Activated naive CD8-positive, alpha-beta T cell treated with anti-CD3 and anti-CD28 coated beads for 36 hours (primary cell): ENCODE measurements around the gene CAMK2B. TPM values are rescaled to one million over a fixed set of nuclear protein-coding genes. Genes with fewer than 3 reads are reported as not detected.

Source experiments
- DNase-seq: peaks from one replicate; pipeline ENCODE4 v3.0.0; 2021
- H3K27ac Mint-ChIP-seq: one replicate; pipeline ENCODE4 v1.8.0; 2022; ENCODE audit warnings: mild to moderate bottlenecking, moderate library complexity, mixed read lengths
- H3K27me3 Mint-ChIP-seq: one replicate; pipeline ENCODE4 v1.8.0; 2022; ENCODE audit warnings: mild to moderate bottlenecking, mixed read lengths
- H3K36me3 Mint-ChIP-seq: one replicate; pipeline ENCODE4 v1.8.0; 2021; ENCODE audit warnings: mild to moderate bottlenecking, mixed read lengths
- H3K4me1 Mint-ChIP-seq: one replicate; pipeline ENCODE4 v1.8.0; 2021; ENCODE audit warnings: mixed read lengths
- H3K4me3 Mint-ChIP-seq: one replicate; pipeline ENCODE4 v1.8.0; 2022; ENCODE audit warnings: mild to moderate bottlenecking, moderate library complexity, mixed read lengths
- H3K9me3 Mint-ChIP-seq: one replicate; pipeline ENCODE4 v1.8.0; 2022; ENCODE audit warnings: mixed read lengths
- total RNA-seq, 2 experiments: library from RNA; stranded (reverse); gene quantifications; one replicate each; pipeline ENCODE4 v1.2.3, GENCODE V29; 2021

The CAMK2B gene
- total RNA-seq, 2 experiments from 2014 or later = 0.62 to 0.97 TPM

GRCh38 chr7:44338600-44338999, 13.2 kb upstream of the CAMK2B start:
- no peak for DNase-seq
- Mint-ChIP-seq H3K9me3 (peaks cover 14% of the 10 kb centered on the region), H3K4me3 (no peak overlapping the region), H3K27ac (no peak overlapping the region), H3K36me3 (no peaks in the 10 kb centered on the region), H3K4me1 (no peaks in the 10 kb centered on the region), H3K27me3 (peaks cover 3% of the 10 kb centered on the region)

GRCh38 chr7:44336491-44336890, 11.1 kb upstream of the CAMK2B start:
- H3K4me3 Mint-ChIP-seq = no peak overlapping the region
- peaks cover 14% of the 10 kb centered on the region for H3K9me3 Mint-ChIP-seq
- DNase-seq = no peak
- H3K27ac Mint-ChIP-seq = no peak overlapping the region
- no peaks in the 10 kb centered on the region for H3K4me1 Mint-ChIP-seq
- H3K36me3 Mint-ChIP-seq = no peaks in the 10 kb centered on the region
- peaks cover 3% of the 10 kb centered on the region for H3K27me3 Mint-ChIP-seq

- H3K36me3 Mint-ChIP-seq = no peaks in the 10 kb centered on the region
- DNase-seq = no peak
- peaks cover 14% of the 10 kb centered on the region for H3K9me3 Mint-ChIP-seq
- peaks cover 3% of the 10 kb centered on the region for H3K27me3 Mint-ChIP-seq
- no peaks in the 10 kb centered on the region for H3K4me1 Mint-ChIP-seq
- no peak overlapping the region for H3K4me3 Mint-ChIP-seq
- H3K27ac Mint-ChIP-seq = no peak overlapping the region
These were observed 9.8 kb upstream of the CAMK2B start for GRCh38 chr7:44335184-44335583.

- no peak for DNase-seq
- no peak overlapping the region for H3K27ac Mint-ChIP-seq
- no peaks in the 10 kb centered on the region for H3K36me3 Mint-ChIP-seq
- peaks cover 14% of the 10 kb centered on the region for H3K9me3 Mint-ChIP-seq
- H3K4me1 Mint-ChIP-seq = no peaks in the 10 kb centered on the region
- H3K4me3 Mint-ChIP-seq = no peak overlapping the region
- H3K27me3 Mint-ChIP-seq = peaks cover 3% of the 10 kb centered on the region
These were observed 9.3 kb upstream of the CAMK2B start for GRCh38 chr7:44334734-44335097.

- no peaks in the 10 kb centered on the region for H3K4me1 Mint-ChIP-seq
- DNase-seq = no peak
- peaks cover 3% of the 10 kb centered on the region for H3K27me3 Mint-ChIP-seq
- H3K36me3 Mint-ChIP-seq = no peaks in the 10 kb centered on the region
- no peak overlapping the region for H3K27ac Mint-ChIP-seq
- H3K9me3 Mint-ChIP-seq = peaks cover 12% of the 10 kb centered on the region
- no peak overlapping the region for H3K4me3 Mint-ChIP-seq
These were observed 8.7 kb upstream of the CAMK2B start for GRCh38 chr7:44333911-44334733.

- no peak overlapping the region for H3K27ac Mint-ChIP-seq
- H3K27me3 Mint-ChIP-seq = peaks cover 5% of the 10 kb centered on the region
- H3K4me1 Mint-ChIP-seq = no peaks in the 10 kb centered on the region
- no peak overlapping the region for H3K4me3 Mint-ChIP-seq
- peaks cover 6% of the 10 kb centered on the region for H3K9me3 Mint-ChIP-seq
- DNase-seq = no peak
- no peaks in the 10 kb centered on the region for H3K36me3 Mint-ChIP-seq
These were observed 6.3 kb upstream of the CAMK2B start for GRCh38 chr7:44331682-44332081.

GRCh38 chr7:44330331-44330730, 4.9 kb upstream of the CAMK2B start:
- Mint-ChIP-seq H3K36me3 (peaks cover 2% of the 10 kb centered on the region), H3K9me3 (no peaks in the 10 kb centered on the region), H3K4me1 (peaks cover 4% of the 10 kb centered on the region), H3K27me3 (peaks cover 13% of the 10 kb centered on the region), H3K4me3 (no peak overlapping the region), H3K27ac (no peak overlapping the region)
- no peak for DNase-seq

GRCh38 chr7:44329888-44330287, 4.5 kb upstream of the CAMK2B start:
- H3K4me3 Mint-ChIP-seq = no peak overlapping the region

GRCh38 chr7:44329081-44329480, 3.7 kb upstream of the CAMK2B start:
- Mint-ChIP-seq H3K27me3 (peaks cover 20% of the 10 kb centered on the region), H3K9me3 (no peaks in the 10 kb centered on the region), H3K27ac (no peak overlapping the region), H3K36me3 (peaks cover 2% of the 10 kb centered on the region), H3K4me1 (peaks cover 9% of the 10 kb centered on the region), H3K4me3 (no peak overlapping the region)
- no peak for DNase-seq

More at GRCh38 chr7:44329888-44330287, 4.5 kb upstream of the CAMK2B start:
- Mint-ChIP-seq H3K27ac (no peak overlapping the region), H3K9me3 (no peaks in the 10 kb centered on the region), H3K4me1 (peaks cover 4% of the 10 kb centered on the region), H3K27me3 (peaks cover 13% of the 10 kb centered on the region), H3K36me3 (peaks cover 2% of the 10 kb centered on the region)
- no peak for DNase-seq

- H3K4me1 Mint-ChIP-seq = peaks cover 9% of the 10 kb centered on the region
- no peak overlapping the region for H3K4me3 Mint-ChIP-seq
- no peak overlapping the region for H3K27ac Mint-ChIP-seq
- H3K27me3 Mint-ChIP-seq = peaks cover 31% of the 10 kb centered on the region
- peaks cover 2% of the 10 kb centered on the region for H3K36me3 Mint-ChIP-seq
- H3K9me3 Mint-ChIP-seq = no peaks in the 10 kb centered on the region
- no peak for DNase-seq
These were observed 2.6 kb upstream of the CAMK2B start for GRCh38 chr7:44327981-44328380.

- peaks cover 9% of the 10 kb centered on the region for H3K4me1 Mint-ChIP-seq
- no peak overlapping the region for H3K4me3 Mint-ChIP-seq
- H3K36me3 Mint-ChIP-seq = peaks cover 2% of the 10 kb centered on the region
- H3K9me3 Mint-ChIP-seq = no peaks in the 10 kb centered on the region
- no peak overlapping the region for H3K27ac Mint-ChIP-seq
- DNase-seq = no peak
- H3K27me3 Mint-ChIP-seq = peaks cover 31% of the 10 kb centered on the region
These were observed 1.1 kb upstream of the CAMK2B start for GRCh38 chr7:44326261-44327125.

- Mint-ChIP-seq H3K27me3 (peaks cover 31% of the 10 kb centered on the region), H3K4me3 (peak overlapping the region; percentile 86), H3K36me3 (peaks cover 2% of the 10 kb centered on the region), H3K9me3 (no peaks in the 10 kb centered on the region), H3K4me1 (peaks cover 9% of the 10 kb centered on the region), H3K27ac (no peak overlapping the region)
- DNase-seq = no peak
These were observed 432 bp upstream of the CAMK2B start for GRCh38 chr7:44325811-44326241.

- Mint-ChIP-seq H3K4me1 (peaks cover 9% of the 10 kb centered on the region), H3K36me3 (peaks cover 2% of the 10 kb centered on the region), H3K27me3 (peaks cover 31% of the 10 kb centered on the region), H3K9me3 (no peaks in the 10 kb centered on the region), H3K4me3 (peak overlapping the region; percentile 71), H3K27ac (no peak overlapping the region)
- DNase-seq = no peak
These were observed 753 bp downstream of the CAMK2B start for GRCh38 chr7:44324481-44325200.

- H3K27ac Mint-ChIP-seq = no peak overlapping the region
- peaks cover 9% of the 10 kb centered on the region for H3K4me1 Mint-ChIP-seq
- no peaks in the 10 kb centered on the region for H3K9me3 Mint-ChIP-seq
- H3K4me3 Mint-ChIP-seq = peak overlapping the region; percentile 71
- no peak for DNase-seq
- peaks cover 31% of the 10 kb centered on the region for H3K27me3 Mint-ChIP-seq
- peaks cover 2% of the 10 kb centered on the region for H3K36me3 Mint-ChIP-seq
These were observed 1.3 kb downstream of the CAMK2B start for GRCh38 chr7:44324204-44324480.
